ENCODE results near the gene BBX.

- TF ChIP-seq CTCF (IDR thresholded peaks at IDR 0.05), result peak in 4 of 6 experiments; percentile 16 to 66 (median 58)
- no peak for TF ChIP-seq POLR2A (IDR thresholded peaks at IDR 0.05)
These were observed 218.5 kb downstream of the BBX start for GRCh38 chr3:107740992-107741896.

Data from thyroid gland (tissue), 4 donors.